NT2/D1 (cell line): Measurements from ENCODE around the gene OSBP2.

Experiments used
- YY1 ChIP-seq: IDR thresholded peaks from 2 replicates; pipeline ENCODE4 v1.6.1; 2011; ENCODE audit not compliant: insufficient read length, insufficient read depth
- ZNF274 ChIP-seq: IDR thresholded peaks from 2 replicates; pipeline ENCODE4 v1.6.1; 2011; ENCODE audit warnings: mild to moderate bottlenecking, low read depth, low read length

GRCh38 chr22:30894371-30894740 lies 199.7 kb downstream of the OSBP2 start:
- TF ChIP-seq YY1: no peak
- TF ChIP-seq ZNF274: no peak
